A549 (cell line): ENCODE measurements around the gene NT5E.

ENCODE experiments used
- BCL3 ChIP-seq: fragments of >200 bp; sonication (Bioruptor Twin); formaldehyde crosslinking; IDR thresholded peaks from 3 replicates; pipeline ENCODE4 v1.6.1; 2016
- CHD4 ChIP-seq: fragments of 200-600 bp; sonication (generic); IDR thresholded peaks from 2 replicates; pipeline ENCODE4 v1.6.1; 2016; ENCODE audit warnings: antibody characterized with exemption, mild to moderate bottlenecking, borderline replicate concordance
- CTCF ChIP-seq: fragments of >200 bp; sonication (Bioruptor Twin); formaldehyde crosslinking; IDR thresholded peaks from 3 replicates; pipeline ENCODE4 v1.5.1; 2016
- EP300 ChIP-seq, 2 experiments: fragments of >200 bp; sonication (Bioruptor Twin); formaldehyde crosslinking; IDR thresholded peaks; 2 replicates in 1 of 2; 3 replicates in 1 of 2; pipeline ENCODE4 v1.6.1; 2016 to 2017
- HDAC2 ChIP-seq: fragments of 200-600 bp; sonication (generic); IDR thresholded peaks from 2 replicates; pipeline ENCODE4 v1.6.1; 2016
- POLR2A ChIP-seq: IDR thresholded peaks from 2 replicates; pipeline ENCODE4 v1.6.1; 2012; ENCODE audit warnings: mild to moderate bottlenecking, low read length
- RCOR1 ChIP-seq: fragments of 150-350 bp; IDR thresholded peaks from 2 replicates; pipeline ENCODE4 v1.6.1; 2014; ENCODE audit warnings: antibody characterized with exemption, low read length, low read depth
- RNF2 ChIP-seq: fragments of 200-600 bp; sonication (generic); IDR thresholded peaks from 2 replicates; pipeline ENCODE4 v1.6.1; 2016; ENCODE audit warnings: low read depth, mild to moderate bottlenecking, antibody characterized with exemption, moderate library complexity, borderline replicate concordance
- SMC3 ChIP-seq: fragments of >200 bp; sonication (Bioruptor Twin); formaldehyde crosslinking; IDR thresholded peaks from 3 replicates; pipeline ENCODE4 v1.6.1; 2018; ENCODE audit warnings: inconsistent platforms
- SREBF2 ChIP-seq: fragments of 450-650 bp; IDR thresholded peaks from 2 replicates; pipeline ENCODE4 v1.6.1; 2014; ENCODE audit warnings: mild to moderate bottlenecking, moderate library complexity
- ZNF302 ChIP-seq: fragments of 250-450 bp; sonication (Bioruptor Pico); IDR thresholded peaks from 2 replicates; pipeline ENCODE4 v1.9.0; 2021; ENCODE audit warnings: inconsistent platforms, mild to moderate bottlenecking, moderate library complexity
- TF ChIP-seq, protein P1 (sequence below): fragments of 450-650 bp; IDR thresholded peaks from 2 replicates; pipeline ENCODE4 v1.6.1; 2014; ENCODE audit warnings: antibody characterized with exemption

- TF ChIP-seq HDAC2 (no peak), CHD4 (no peak), RCOR1 (no peak), CTCF (no peak), ZNF302 (CRISPR knock-in tag) (no peak), BCL3 (no peak), POLR2A (no peak), RNF2 (no peak), SMC3 (no peak), EP300 (IDR thresholded peaks at IDR 0.05) (no peak), SREBF2 (no peak)
- TF ChIP-seq, protein P1, sequence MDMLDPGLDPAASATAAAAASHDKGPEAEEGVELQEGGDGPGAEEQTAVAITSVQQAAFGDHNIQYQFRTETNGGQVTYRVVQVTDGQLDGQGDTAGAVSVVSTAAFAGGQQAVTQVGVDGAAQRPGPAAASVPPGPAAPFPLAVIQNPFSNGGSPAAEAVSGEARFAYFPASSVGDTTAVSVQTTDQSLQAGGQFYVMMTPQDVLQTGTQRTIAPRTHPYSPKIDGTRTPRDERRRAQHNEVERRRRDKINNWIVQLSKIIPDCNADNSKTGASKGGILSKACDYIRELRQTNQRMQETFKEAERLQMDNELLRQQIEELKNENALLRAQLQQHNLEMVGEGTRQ = no peak
These were observed 48.8 kb downstream of the NT5E start for GRCh38 chr6:85498596-85499258.
